ENCODE measurements around the gene TEAD1.

The TEAD1 gene

GRCh38 chr11:12897867-12898266, 223.6 kb downstream of the TEAD1 start:
- DNase-seq (ENCODE audit: low read depth in 2 of 2) = no peak

GRCh38 chr11:12900496-12900895, 226.3 kb downstream of the TEAD1 start:
- DNase-seq (ENCODE audit: low read depth in 2 of 2) = no peak

- DNase-seq (ENCODE audit: low read depth in 2 of 2) = no peak
Measured at GRCh38 chr11:12901272-12901671, 227.1 kb downstream of the TEAD1 start.

- no peak for DNase-seq (ENCODE audit: low read depth in 2 of 2)
Measured at GRCh38 chr11:12901874-12902481, 227.8 kb downstream of the TEAD1 start.

GRCh38 chr11:12902791-12903486, 228.7 kb downstream of the TEAD1 start:
- DNase-seq (ENCODE audit: low read depth in 2 of 2) = no peak

- no peak for DNase-seq (ENCODE audit: low read depth in 2 of 2)
Measured at GRCh38 chr11:12905435-12905834, 231.2 kb downstream of the TEAD1 start.

- DNase-seq (ENCODE audit: low read depth in 2 of 2) = no peak
Measured at GRCh38 chr11:12906501-12906900, 232.3 kb downstream of the TEAD1 start.

GRCh38 chr11:12909879-12910278, 235.7 kb downstream of the TEAD1 start:
- DNase-seq (ENCODE audit: low read depth in 2 of 2) = no peak

GRCh38 chr11:12914400-12914912, 240.2 kb downstream of the TEAD1 start:
- no peak for DNase-seq (ENCODE audit: low read depth in 2 of 2)

GRCh38 chr11:12915093-12915492, 240.9 kb downstream of the TEAD1 start:
- no peak for DNase-seq (ENCODE audit: low read depth in 2 of 2)

GRCh38 chr11:12917822-12918221, 243.6 kb downstream of the TEAD1 start:
- no peak for DNase-seq (ENCODE audit: low read depth in 2 of 2)

- no peak for DNase-seq (ENCODE audit: low read depth in 2 of 2)
Measured at GRCh38 chr11:12918667-12919066, 244.4 kb downstream of the TEAD1 start.

- DNase-seq (ENCODE audit: low read depth in 2 of 2) = no peak
Measured at GRCh38 chr11:12922418-12922817, 248.2 kb downstream of the TEAD1 start.

GRCh38 chr11:12922980-12923507, 248.8 kb downstream of the TEAD1 start:
- DNase-seq (ENCODE audit: low read depth in 2 of 2) = no peak

- no peak for DNase-seq (ENCODE audit: low read depth in 2 of 2)
Measured at GRCh38 chr11:12924650-12925049, 250.4 kb downstream of the TEAD1 start.

GRCh38 chr11:12925520-12925919, 251.3 kb downstream of the TEAD1 start:
- no peak for DNase-seq (ENCODE audit: low read depth in 2 of 2)

- DNase-seq (ENCODE audit: low read depth in 2 of 2) = no peak
Measured at GRCh38 chr11:12927221-12927620, 253.0 kb downstream of the TEAD1 start.

GRCh38 chr11:12927886-12928285, 253.7 kb downstream of the TEAD1 start:
- no peak for DNase-seq (ENCODE audit: low read depth in 2 of 2)

GRCh38 chr11:12930850-12931249, 256.6 kb downstream of the TEAD1 start:
- no peak for DNase-seq (ENCODE audit: low read depth in 2 of 2)

- no peak for DNase-seq (ENCODE audit: low read depth in 2 of 2)
Measured at GRCh38 chr11:12932485-12932884, 258.3 kb downstream of the TEAD1 start.

- DNase-seq (ENCODE audit: low read depth in 2 of 2) = no peak
Measured at GRCh38 chr11:12936200-12936599, 262.0 kb downstream of the TEAD1 start.

- no peak for DNase-seq (ENCODE audit: low read depth in 2 of 2)
Measured at GRCh38 chr11:12938590-12939247, 264.5 kb downstream of the TEAD1 start.

- no peak for DNase-seq (ENCODE audit: low read depth in 2 of 2)
Measured at GRCh38 chr11:12941671-12942070, 267.4 kb downstream of the TEAD1 start.
